IMR-90 (cell line): ENCODE measurements around the gene HSPA1L. TPM values are rescaled to one million over a fixed set of nuclear protein-coding genes. Genes with fewer than 3 reads are reported as not detected.

Source experiments
- ATAC-seq: fragments of 200-7000 bp; cut with Tn5 transposase; 2 replicates; pipeline ENCODE4 v1.9.1; 2020; ENCODE audit warnings: low read depth, mild to moderate bottlenecking, moderate library complexity
- BruUV-seq: library from RNA; stranded (reverse); fragments of 400-500 nt; replicated peaks from 2 replicates; lab custom pipeline; 2021; lab: Mats Ljungman, UMichigan
- CTCF ChIA-PET: fragments of 300-600 bp; formaldehyde crosslinking; extraction: SDS; loops from one replicate; lab custom pipeline; 2021; ENCODE audit warnings: antibody characterized with exemption; lab: Yijun Ruan, JAX
- POLR2A ChIA-PET: fragments of 300-600 bp; sonication (Branson Sonifier 250); formaldehyde crosslinking; loops from one replicate; lab custom pipeline; 2022; ENCODE audit warnings: antibody characterized with exemption; ENCODE audit not compliant: unreplicated experiment; lab: Charles Lee
- DNase-seq: peaks from one replicate; pipeline ENCODE4 v3.0.0; 2013
- H2AFZ ChIP-seq: replicated peaks from 2 replicates; pipeline ENCODE3; 2013; ENCODE audit warnings: low read length, mild to moderate bottlenecking; ENCODE audit not compliant: poor library complexity
- H2AK5ac ChIP-seq: 2 replicates; pipeline ENCODE4 v1.6.1; 2013; ENCODE audit warnings: low read depth, low read length, inconsistent platforms
- H2AK9ac ChIP-seq: replicated peaks from 2 replicates; pipeline ENCODE3; 2013; ENCODE audit warnings: mild to moderate bottlenecking, low read depth, low read length, moderate library complexity; ENCODE audit not compliant: poor library complexity
- H2BK120ac ChIP-seq: 2 replicates; pipeline ENCODE4 v1.6.1; 2013; ENCODE audit warnings: low read depth, low read length, inconsistent platforms
- H2BK15ac ChIP-seq: 3 replicates; pipeline ENCODE4 v1.6.1; 2013; ENCODE audit warnings: low read depth, low read length, inconsistent platforms
- H2BK20ac ChIP-seq: 2 replicates; pipeline ENCODE4 v1.6.1; 2013; ENCODE audit warnings: low read depth, mild to moderate bottlenecking, inconsistent platforms, low read length, moderate library complexity
- H2BK5ac ChIP-seq: 2 replicates; pipeline ENCODE4 v1.6.1; 2013; ENCODE audit warnings: mild to moderate bottlenecking, low read depth, low read length, inconsistent platforms; ENCODE audit not compliant: poor library complexity, severe bottlenecking
- H3K14ac ChIP-seq: replicated peaks from 2 replicates; pipeline ENCODE4 v1.6.1; 2013; ENCODE audit warnings: low read depth, low read length, inconsistent platforms
- H3K18ac ChIP-seq: 2 replicates; pipeline ENCODE4 v1.6.1; 2013; ENCODE audit warnings: low read depth, low read length, control low read depth
- H3K23ac ChIP-seq: 2 replicates; pipeline ENCODE4 v1.6.1; 2013; ENCODE audit warnings: low read depth, low read length, inconsistent platforms
- H3K27ac ChIP-seq: 2 replicates; pipeline ENCODE4 v1.5.1; 2013; ENCODE audit warnings: mild to moderate bottlenecking, control low read depth, low read length; ENCODE audit not compliant: insufficient read depth
- H3K27me3 ChIP-seq: 2 replicates; pipeline ENCODE4 v1.6.1; 2013; ENCODE audit warnings: low read length; ENCODE audit not compliant: control insufficient read depth, insufficient read depth
- H3K36me3 ChIP-seq: 2 replicates; pipeline ENCODE4 v1.6.1; 2013; ENCODE audit warnings: low read length, mixed read lengths; ENCODE audit not compliant: control insufficient read depth, insufficient read depth
- H3K4ac ChIP-seq: 2 replicates; pipeline ENCODE4 v1.6.1; 2013; ENCODE audit warnings: low read depth, low read length, inconsistent platforms
- H3K4me1 ChIP-seq: 2 replicates; pipeline ENCODE4 v1.6.1; 2013; ENCODE audit warnings: low read length, mixed read lengths; ENCODE audit not compliant: control insufficient read depth, insufficient read depth
- H3K4me2 ChIP-seq: 2 replicates; pipeline ENCODE4 v1.6.1; 2013; ENCODE audit warnings: low read depth, mild to moderate bottlenecking, control low read depth, low read length, moderate library complexity
- H3K4me3 ChIP-seq: 2 replicates; pipeline ENCODE4 v1.5.1; 2013; ENCODE audit warnings: low read depth, mild to moderate bottlenecking, control low read depth, low read length, moderate library complexity; ENCODE audit not compliant: insufficient read depth
- H3K56ac ChIP-seq: 2 replicates; pipeline ENCODE4 v1.6.1; 2013; ENCODE audit warnings: low read length, inconsistent platforms; ENCODE audit not compliant: insufficient read depth; ENCODE audit errors: extremely low read depth
- H3K79me1 ChIP-seq, 2 experiments: 2 replicates each; pipeline ENCODE4 v1.6.1; 2013; ENCODE audit warnings: low read length in 2 of 2, inconsistent platforms in 1 of 2, low read depth in 1 of 2
- H3K9ac ChIP-seq: 2 replicates; pipeline ENCODE4 v1.6.1; 2013; ENCODE audit warnings: low read depth, low read length, control low read depth
- H3K9me1 ChIP-seq: 2 replicates; pipeline ENCODE4 v1.6.1; 2013; ENCODE audit warnings: low read length, inconsistent platforms; ENCODE audit not compliant: insufficient read depth
- H3K9me3 ChIP-seq: 2 replicates; pipeline ENCODE4 v1.6.1; 2013; ENCODE audit warnings: low read length; ENCODE audit not compliant: control insufficient read depth, insufficient read depth
- H4K20me1 ChIP-seq: 2 replicates; pipeline ENCODE4 v1.6.1; 2013; ENCODE audit warnings: low read length, inconsistent platforms; ENCODE audit not compliant: insufficient read depth
- H4K5ac ChIP-seq: 2 replicates; pipeline ENCODE4 v1.6.1; 2013; ENCODE audit warnings: mild to moderate bottlenecking, low read depth, low read length, control low read depth
- H4K8ac ChIP-seq, 2 experiments: 2 replicates each; pipeline ENCODE4 v1.6.1; 2013; ENCODE audit warnings: low read depth in 2 of 2, low read length in 2 of 2, control low read depth in 1 of 2, inconsistent platforms in 1 of 2
- H4K91ac ChIP-seq: 2 replicates; pipeline ENCODE4 v1.6.1; 2013; ENCODE audit warnings: low read depth, low read length, inconsistent platforms; ENCODE audit not compliant: insufficient read depth
- BHLHE40 ChIP-seq: fragments of 150-350 bp; IDR thresholded peaks from 2 replicates; pipeline ENCODE4 v1.6.1; 2016; ENCODE audit warnings: mild to moderate bottlenecking, low read depth, low read length
- CEBPB ChIP-seq: IDR thresholded peaks from 2 replicates; pipeline ENCODE4 v1.6.1; 2012; ENCODE audit warnings: low read depth, low read length, improper control_type of control experiment
- FOS ChIP-seq: fragments of 150-350 bp; IDR thresholded peaks from 2 replicates; pipeline ENCODE4 v1.6.1; 2016; ENCODE audit warnings: low read depth, low read length
- NFE2L2 ChIP-seq: fragments of 150-350 bp; IDR thresholded peaks from 2 replicates; pipeline ENCODE4 v1.6.1; 2016; ENCODE audit warnings: low read depth, mild to moderate bottlenecking, low read length
- RCOR1 ChIP-seq: IDR thresholded peaks from 2 replicates; pipeline ENCODE4 v1.6.1; 2012; ENCODE audit warnings: mild to moderate bottlenecking, low read length, improper control_type of control experiment; ENCODE audit not compliant: insufficient replicate concordance
- RFX5 ChIP-seq: IDR thresholded peaks from 2 replicates; pipeline ENCODE4 v1.8.0; 2012; ENCODE audit warnings: low read depth, mild to moderate bottlenecking, low read length, moderate library complexity
- SMC3 ChIP-seq: fragments of 150-350 bp; IDR thresholded peaks from 2 replicates; pipeline ENCODE4 v1.6.1; 2016; ENCODE audit warnings: low read depth, mild to moderate bottlenecking, antibody characterized with exemption, low read length, moderate library complexity
- WGBS, 2 experiments: methylation state at CpG; one replicate each; pipeline versions ENCODE4 v1.1.5 to v1.1.7; 2013; ENCODE audit warnings: missing lambda C conversion rate in 2 of 2; ENCODE audit not compliant: insufficient read length in 1 of 2; ENCODE audit errors: extremely low coverage in 2 of 2; 5-methylcytosine and 5-hydroxymethylcytosine counted together
- dilution Hi-C: fragments of 300-500 bp; cut with HindIII; formaldehyde crosslinking; loops from one replicate; pipeline ENCODE4 v1.14.3; 2018; ENCODE audit warnings: low sequenced_read_pairs; ENCODE audit not compliant: unreplicated experiment
- in situ Hi-C: fragments of 300-500 bp; cut with MboI; formaldehyde crosslinking; loops from 3 replicates; pipeline ENCODE4 v1.14.3; 2019; ENCODE audit warnings: low sequenced_read_pairs, inconsistent platforms, mixed read lengths
- intact Hi-C: fragments of 100-400 bp; cut with micrococcal nuclease; formaldehyde crosslinking; loops from 2 replicates; pipeline ENCODE4 v1.10.0; 2022
- polyA plus RNA-seq, 3 experiments: library from polyadenylated mRNA; depleted of rRNA; stranded (reverse); fragments of >200 nt; gene quantifications; 2 replicates each; pipeline ENCODE4 v1.2.3, GENCODE V29; 2012; ENCODE audit warnings: low replicate concordance in 1 of 3
- total RNA-seq: library from RNA; depleted of rRNA; stranded (reverse); fragments of >200 nt; gene quantifications from 2 replicates; pipeline ENCODE4 v1.2.3, GENCODE V29; 2012
- TF ChIP-seq, protein P1 (sequence below): fragments of 150-350 bp; IDR thresholded peaks from 2 replicates; pipeline ENCODE4 v1.6.1; 2016; ENCODE audit warnings: low read depth, mild to moderate bottlenecking, low read length, moderate library complexity, borderline replicate concordance

The HSPA1L gene
- total and polyA plus RNA-seq, 2 of the 4 experiments (the other 2 are of a cell fraction) = 0.97 to 1.3 TPM

GRCh38 chr6:31813465-31813849, 1.6 kb downstream of the HSPA1L start:
- BruUV-seq = no TSS peak
- intact Hi-C loops (no loop called here), in situ Hi-C loops (no loop called here), dilution Hi-C loops (no loop called here)
- H3K56ac ChIP-seq = peak overlapping the region; percentile 26; the same call in 1 of the 2 replicates
- no peak overlapping the region for H2BK20ac ChIP-seq
- H3K27me3 ChIP-seq = no peaks in the 10 kb centered on the region
- CTCF ChIA-PET = no interaction called here
- peaks cover 3% of the 10 kb centered on the region for H3K4me1 ChIP-seq
- H3K79me1 ChIP-seq = peaks cover 7 to 17% of the 10 kb centered on the region in 2 experiments
- H3K4me3 ChIP-seq = no peak overlapping the region
- H3K14ac ChIP-seq = peak overlapping the region; percentile 87
- H3K18ac ChIP-seq = no peak overlapping the region
- no peaks in the 10 kb centered on the region; the same call in 1 of the 2 replicates for H4K20me1 ChIP-seq
- POLR2A ChIA-PET = interaction anchor here (2.0 kb wide), 1 partner anchor 14 kb away, joined by 10 read pairs; the partner anchor contains the start of gene HSPA1B
- peak overlapping the region; percentile 67; the same call in 1 of the 2 replicates for H3K23ac ChIP-seq
- H3K9me1 ChIP-seq = no peaks in the 10 kb centered on the region; the same call in none of the 2 replicates
- TF ChIP-seq RFX5 = no peak
- TF ChIP-seq FOS = no peak
- TF ChIP-seq, protein P1, sequence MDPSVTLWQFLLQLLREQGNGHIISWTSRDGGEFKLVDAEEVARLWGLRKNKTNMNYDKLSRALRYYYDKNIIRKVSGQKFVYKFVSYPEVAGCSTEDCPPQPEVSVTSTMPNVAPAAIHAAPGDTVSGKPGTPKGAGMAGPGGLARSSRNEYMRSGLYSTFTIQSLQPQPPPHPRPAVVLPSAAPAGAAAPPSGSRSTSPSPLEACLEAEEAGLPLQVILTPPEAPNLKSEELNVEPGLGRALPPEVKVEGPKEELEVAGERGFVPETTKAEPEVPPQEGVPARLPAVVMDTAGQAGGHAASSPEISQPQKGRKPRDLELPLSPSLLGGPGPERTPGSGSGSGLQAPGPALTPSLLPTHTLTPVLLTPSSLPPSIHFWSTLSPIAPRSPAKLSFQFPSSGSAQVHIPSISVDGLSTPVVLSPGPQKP = no peak
- TF ChIP-seq SMC3 = no peak
- TF ChIP-seq NFE2L2 = no peak
- no peak for TF ChIP-seq RCOR1
- TF ChIP-seq BHLHE40 = no peak
- TF ChIP-seq CEBPB = no peak
- H3K4me2 ChIP-seq = no peak overlapping the region
- DNase-seq = no peak
- no peak overlapping the region for H2BK15ac ChIP-seq
- H4K5ac ChIP-seq = peak overlapping the region; percentile 98; the same call in 1 of the 2 replicates
- no peak overlapping the region for H2BK120ac ChIP-seq
- WGBS, 2 experiments = no CpG with 5 or more reads among the region's 7 CpGs
- H3K9ac ChIP-seq = peak overlapping the region; percentile 84; the same call in 1 of the 2 replicates
- no peaks in the 10 kb centered on the region for H3K36me3 ChIP-seq
- no peak overlapping the region for H2AK9ac ChIP-seq
- H4K8ac ChIP-seq = peak overlapping the region; percentile 59 to 88; a peak in 3 of 4 replicates
- H4K91ac ChIP-seq = 0 out of 2 replicates have a peak overlapping the region, but pooled peaks have one; percentile 18
- ATAC-seq = no peak
- no peak overlapping the region for H2AFZ ChIP-seq
- H3K27ac ChIP-seq = no peak overlapping the region
- peak overlapping the region; percentile 77; the same call in 1 of the 2 replicates for H3K4ac ChIP-seq
- H2AK5ac ChIP-seq = peak overlapping the region; percentile 49
- peak overlapping the region; percentile 79 for H2BK5ac ChIP-seq
- no peaks in the 10 kb centered on the region for H3K9me3 ChIP-seq
